GM19240 (cell line): Measurements from ENCODE around the gene BRSK1.

Experiments used
- DNase-seq: peaks from one replicate; pipeline ENCODE4 v3.0.0; 2011; ENCODE audit warnings: low spot score; ENCODE audit not compliant: insufficient read length

Gene BRSK1

GRCh38 chr19:55304279-55304978 lies 20.6 kb downstream of the BRSK1 start:
- DNase-seq = no peak

GRCh38 chr19:55304980-55305379 lies 21.2 kb downstream of the BRSK1 start:
- no peak for DNase-seq

- DNase-seq = peak; percentile 66
These were observed 21.7 kb downstream of the BRSK1 start for GRCh38 chr19:55305491-55305890.

- DNase-seq = no peak
These were observed 22.3 kb downstream of the BRSK1 start for GRCh38 chr19:55305983-55306562.

GRCh38 chr19:55306712-55307111 lies 22.9 kb downstream of the BRSK1 start:
- DNase-seq = no peak

GRCh38 chr19:55308281-55308680 lies 24.5 kb downstream of the BRSK1 start:
- DNase-seq = no peak

- no peak for DNase-seq
These were observed 25.7 kb downstream of the BRSK1 start for GRCh38 chr19:55309448-55309847.

- no peak for DNase-seq
These were observed 26.7 kb downstream of the BRSK1 start for GRCh38 chr19:55310498-55310897.

GRCh38 chr19:55311397-55311796 lies 27.6 kb downstream of the BRSK1 start:
- DNase-seq = no peak

GRCh38 chr19:55311797-55312196 lies 28.0 kb downstream of the BRSK1 start:
- DNase-seq = no peak

- DNase-seq = no peak
These were observed 29.1 kb downstream of the BRSK1 start for GRCh38 chr19:55312621-55313512.

- DNase-seq = no peak
These were observed 30.6 kb downstream of the BRSK1 start for GRCh38 chr19:55314396-55314795.

- DNase-seq = no peak
These were observed 32.2 kb downstream of the BRSK1 start for GRCh38 chr19:55315956-55316525.

GRCh38 chr19:55316646-55317045 lies 32.8 kb downstream of the BRSK1 start:
- DNase-seq = no peak

GRCh38 chr19:55319785-55320184 lies 36.0 kb downstream of the BRSK1 start:
- no peak for DNase-seq

GRCh38 chr19:55320844-55321419 lies 37.1 kb downstream of the BRSK1 start:
- DNase-seq = no peak

- no peak for DNase-seq
These were observed 37.8 kb downstream of the BRSK1 start for GRCh38 chr19:55321466-55322137.

GRCh38 chr19:55322204-55322885 lies 38.5 kb downstream of the BRSK1 start:
- no peak for DNase-seq

GRCh38 chr19:55324662-55325061 lies 40.9 kb downstream of the BRSK1 start:
- no peak for DNase-seq

GRCh38 chr19:55325172-55325571 lies 41.4 kb downstream of the BRSK1 start, which contains the start of gene TMEM150B:
TMEM150B (minus strand) TSS chr19:55325341; CDS start chr19:55321036, 4,305 bp downstream.
- no peak for DNase-seq
